Sigmoid colon (tissue), 7 donors: ENCODE results near the gene WBP1L. TPM values are rescaled to one million over a fixed set of nuclear protein-coding genes. Genes with fewer than 3 reads are reported as not detected.

ENCODE experiments used
- DNase-seq: peaks from one replicate; pipeline ENCODE4 v3.0.0-alpha.2; 2019
- H3K27ac ChIP-seq, 4 donors: fragments of 200-600 bp; sonication (generic); one replicate each; pipeline ENCODE4 v1.5.1; 2016 to 2019; ENCODE audit warnings: mild to moderate bottlenecking in 1 of 4
- H3K27me3 ChIP-seq, 3 donors: fragments of 200-600 bp; sonication (generic); one replicate each; pipeline ENCODE4 v1.5.1; 2019; ENCODE audit warnings: mild to moderate bottlenecking in 1 of 3
- H3K36me3 ChIP-seq, 4 donors: fragments of 200-600 bp; sonication (generic); one replicate each; pipeline ENCODE4 v1.5.1; 2016 to 2019
- H3K4me1 ChIP-seq, 4 donors: fragments of 200-600 bp; sonication (generic); one replicate each; pipeline ENCODE4 v1.5.1; 2017 to 2019
- H3K4me3 ChIP-seq, 4 donors: fragments of 200-600 bp; sonication (generic); one replicate each; pipeline ENCODE4 v1.5.1; 2017 to 2019; ENCODE audit warnings: mild to moderate bottlenecking in 2 of 4, moderate library complexity in 1 of 4
- H3K9me3 ChIP-seq, 4 donors: fragments of 200-600 bp in 3 of 4; sonication (generic) in 3 of 4; one replicate each; pipeline versions ENCODE4 v1.5.1 to v1.6.1; 2013 to 2019
- EP300 ChIP-seq, 4 donors: sonication (generic); formaldehyde crosslinking; IDR thresholded peaks; one replicate each; pipeline ENCODE4 v1.6.1; 2017; ENCODE audit warnings: antibody characterized with exemption in 4 of 4
- POLR2A ChIP-seq, 2 donors: fragments of 450-650 bp; IDR thresholded peaks; one replicate each; pipeline ENCODE4 v1.6.1; 2016; ENCODE audit warnings: antibody characterized with exemption in 2 of 2, mild to moderate bottlenecking in 2 of 2, moderate library complexity in 2 of 2
- POLR2AphosphoS5 ChIP-seq, 4 donors: sonication (generic); formaldehyde crosslinking; IDR thresholded peaks; one replicate each; pipeline ENCODE4 v1.6.1; 2017; ENCODE audit warnings: antibody characterized with exemption in 4 of 4
- WGBS, 2 donors: extraction: QIAGEN DNeasy Blood & Tissue Kit; methylation state at CpG; one replicate each; pipeline ENCODE4 v1.1.7; 2013; 5-methylcytosine and 5-hydroxymethylcytosine counted together
- intact Hi-C: fragments of 100-400 bp; cut with DNase I; formaldehyde crosslinking; loops from one replicate; pipeline ENCODE4 v1.15.1; 2023
- polyA plus RNA-seq, 3 donors: library from polyadenylated mRNA; stranded (reverse); fragments of 200-250 nt; gene quantifications; one replicate each; pipeline ENCODE4 v1.2.3, GENCODE V29; 2013
- total RNA-seq, 4 donors: library from RNA; depleted of rRNA; stranded (reverse); fragments of >200 nt; gene quantifications; one replicate each; pipeline ENCODE4 v1.1.0, GENCODE V29; 2016
- TF ChIP-seq, protein P1 (sequence below), 4 experiments: fragments of 450-650 bp in 3 of 4; fragments of 200-600 bp in 1 of 4; IDR thresholded peaks; one replicate each; pipeline ENCODE4 v1.5.1; 2016 to 2019; ENCODE audit warnings: antibody characterized with exemption in 4 of 4, mild to moderate bottlenecking in 3 of 4, moderate library complexity in 2 of 4
- donor health status: healthy with polysubstance abuse.
- donor health status: Bipolar disorder and iron deficiency.
- donor health status: healthy.

The WBP1L gene
- total and polyA plus RNA-seq, 7 donors, result 22.9 to 148 (median 83.8) TPM

DNA sequence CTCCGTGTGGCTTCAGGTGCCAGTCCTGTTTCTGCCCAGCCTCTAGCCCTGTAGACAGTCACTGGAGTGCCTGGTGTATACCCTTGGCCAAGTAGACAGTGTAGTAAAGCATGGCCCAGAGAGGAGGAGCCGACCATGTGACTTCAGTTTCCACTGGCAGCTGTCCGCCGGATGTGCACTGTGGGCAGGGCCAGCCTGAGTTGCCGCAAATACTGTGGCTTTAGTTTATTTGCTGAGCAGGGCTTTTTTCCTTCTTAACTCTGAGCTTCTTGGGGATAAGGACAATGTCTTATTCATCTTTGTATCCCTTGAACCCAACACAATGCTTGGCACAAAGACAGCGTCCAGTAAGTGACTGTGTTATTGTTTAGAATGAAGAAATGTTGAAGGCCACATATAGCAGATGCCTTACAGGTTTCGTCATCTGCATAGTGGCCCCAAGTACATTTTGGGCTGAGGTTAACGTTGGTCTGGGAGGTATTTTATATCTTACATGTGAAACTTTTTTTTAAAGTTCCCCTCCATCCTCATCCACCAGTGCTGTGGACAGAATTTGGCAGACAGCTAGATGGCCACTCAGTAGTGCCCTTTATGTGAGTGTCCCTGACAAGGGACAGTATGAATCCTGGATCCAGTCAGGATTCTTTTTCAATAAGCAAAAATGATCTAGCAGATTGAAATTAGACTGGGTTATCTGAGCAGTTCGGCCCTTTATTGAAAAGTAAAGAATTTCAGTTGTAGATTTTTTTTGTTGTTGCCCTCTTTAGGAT is 52.8 kb downstream of the WBP1L start:
- TF ChIP-seq POLR2AphosphoS5 (IDR thresholded peaks at IDR 0.05) (peak; percentile 70 to 91 (median 77)), EP300 (IDR thresholded peaks at IDR 0.05) (peak in 1 of 4 donors; percentile 72), POLR2A (IDR thresholded peaks at IDR 0.05) (peak in 1 of 2 donors; percentile 38)
- TF ChIP-seq, protein P1, sequence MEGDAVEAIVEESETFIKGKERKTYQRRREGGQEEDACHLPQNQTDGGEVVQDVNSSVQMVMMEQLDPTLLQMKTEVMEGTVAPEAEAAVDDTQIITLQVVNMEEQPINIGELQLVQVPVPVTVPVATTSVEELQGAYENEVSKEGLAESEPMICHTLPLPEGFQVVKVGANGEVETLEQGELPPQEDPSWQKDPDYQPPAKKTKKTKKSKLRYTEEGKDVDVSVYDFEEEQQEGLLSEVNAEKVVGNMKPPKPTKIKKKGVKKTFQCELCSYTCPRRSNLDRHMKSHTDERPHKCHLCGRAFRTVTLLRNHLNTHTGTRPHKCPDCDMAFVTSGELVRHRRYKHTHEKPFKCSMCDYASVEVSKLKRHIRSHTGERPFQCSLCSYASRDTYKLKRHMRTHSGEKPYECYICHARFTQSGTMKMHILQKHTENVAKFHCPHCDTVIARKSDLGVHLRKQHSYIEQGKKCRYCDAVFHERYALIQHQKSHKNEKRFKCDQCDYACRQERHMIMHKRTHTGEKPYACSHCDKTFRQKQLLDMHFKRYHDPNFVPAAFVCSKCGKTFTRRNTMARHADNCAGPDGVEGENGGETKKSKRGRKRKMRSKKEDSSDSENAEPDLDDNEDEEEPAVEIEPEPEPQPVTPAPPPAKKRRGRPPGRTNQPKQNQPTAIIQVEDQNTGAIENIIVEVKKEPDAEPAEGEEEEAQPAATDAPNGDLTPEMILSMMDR (IDR thresholded peaks at IDR 0.05), result no peak
- H3K4me3 ChIP-seq, result no peak overlapping the region
- H3K9me3 ChIP-seq, result no peaks in the 10 kb centered on the region
- peaks cover 0 to 100% (median 91%) of the 10 kb centered on the region in 4 donors for H3K4me1 ChIP-seq
- WGBS, 2 donors, result 33 to 43% methylated on average over 9 of the region's 9 CpGs
- peak overlapping the region; percentile 59 to 90 (median 82) for H3K27ac ChIP-seq
- intact Hi-C loops, result no loop called here
- H3K36me3 ChIP-seq, result peaks cover 6 to 19% (median 11%) of the 10 kb centered on the region in 4 donors
- no peaks in the 10 kb centered on the region for H3K27me3 ChIP-seq
- peak; percentile 96 for DNase-seq

DNA sequence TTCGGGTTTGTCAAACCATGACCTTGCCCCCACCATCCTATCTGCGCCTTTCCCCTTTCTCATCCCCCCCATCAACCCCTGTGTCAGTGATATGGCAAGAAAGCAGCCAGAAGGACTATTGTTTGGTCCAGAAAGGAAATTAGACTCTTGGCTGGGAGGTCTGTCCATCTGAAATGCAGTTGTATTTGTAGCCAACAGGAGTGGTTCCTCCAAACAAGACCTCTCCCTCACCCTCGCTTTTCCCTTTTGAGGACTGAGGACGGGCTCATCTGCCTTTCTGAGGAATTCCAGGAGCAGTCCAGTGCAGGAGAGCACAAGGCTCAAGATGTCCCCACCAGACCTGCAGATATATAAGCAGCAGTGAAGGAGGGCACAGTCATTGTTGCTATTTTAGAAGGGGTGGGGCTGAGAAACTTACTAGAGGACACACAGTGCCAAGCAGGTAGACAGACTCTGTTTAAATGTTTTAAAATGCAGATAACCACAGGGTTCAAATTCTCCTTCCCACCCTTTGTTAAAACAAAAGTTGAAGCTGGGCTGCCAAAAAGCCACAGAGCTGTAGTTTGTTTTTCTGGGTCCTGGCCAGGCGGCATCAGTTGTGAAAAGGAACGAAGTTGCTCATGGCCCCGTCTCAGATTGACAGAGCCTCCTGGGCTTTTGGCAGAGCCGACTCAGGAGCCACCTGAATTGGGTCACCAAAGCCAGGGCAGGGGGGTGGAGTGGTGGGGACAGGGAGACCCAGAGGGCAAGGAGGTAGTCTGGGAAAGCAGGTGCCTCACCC is 56.1 kb downstream of the WBP1L start:
- no peak for TF ChIP-seq POLR2A (IDR thresholded peaks at IDR 0.05)
- peak in 2 of 4 donors; percentile 14 to 23 for TF ChIP-seq POLR2AphosphoS5 (IDR thresholded peaks at IDR 0.05)
- H3K9me3 ChIP-seq, result no peaks in the 10 kb centered on the region
- peak; percentile 79 for DNase-seq
- H3K4me1 ChIP-seq, result peaks cover 0 to 88% (median 83%) of the 10 kb centered on the region in 4 donors
- H3K27ac ChIP-seq, result peak overlapping the region; percentile 79 to 90 (median 86)
- peaks cover 6 to 19% (median 12%) of the 10 kb centered on the region in 4 donors for H3K36me3 ChIP-seq
- 73 to 81% methylated on average over 8 of the region's 8 CpGs for WGBS, 2 donors
- no peak overlapping the region for H3K4me3 ChIP-seq
- no peaks in the 10 kb centered on the region for H3K27me3 ChIP-seq
- intact Hi-C loops, result loop anchor here (2.0 to 5.0 kb wide), 3 partner anchors 17 to 58 kb away; partner anchors contain the start of gene WBP1L

DNA sequence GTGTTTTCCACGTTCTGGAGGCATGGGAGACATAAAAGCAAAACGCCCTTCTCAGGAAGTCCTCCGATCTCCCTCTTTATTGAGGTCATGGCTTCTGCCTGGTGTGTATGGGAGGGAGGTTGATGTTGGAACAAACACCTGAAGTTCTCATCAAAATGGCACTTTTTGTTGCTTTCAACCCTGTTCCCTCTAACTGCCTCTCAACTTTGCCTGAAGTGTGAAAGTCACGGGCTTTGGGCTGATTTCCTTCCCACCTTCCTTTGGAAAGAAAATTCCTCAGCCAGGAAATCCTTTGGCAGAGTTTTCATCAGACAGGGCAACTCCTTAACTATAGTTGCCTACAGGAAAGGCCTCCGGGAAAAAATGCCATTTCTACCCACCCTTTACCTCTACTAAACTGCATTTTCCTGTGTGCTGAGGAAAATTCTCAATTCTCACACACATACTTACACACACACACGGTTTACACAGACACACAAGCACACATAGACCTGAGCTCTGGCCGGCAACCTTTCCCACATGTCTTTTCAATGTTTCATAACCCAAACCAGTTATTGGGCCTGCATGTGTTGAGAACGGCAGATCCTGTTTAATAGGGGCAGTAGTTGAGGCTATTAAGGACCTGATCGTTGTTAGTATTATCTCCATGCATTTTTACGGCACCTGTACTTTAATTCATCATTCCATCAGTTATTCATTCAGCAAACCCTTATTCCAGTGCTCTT is 57.0 kb downstream of the WBP1L start:
- peak overlapping the region; percentile 79 to 90 (median 86) for H3K27ac ChIP-seq
- H3K4me3 ChIP-seq, result no peak overlapping the region
- TF ChIP-seq POLR2AphosphoS5 (IDR thresholded peaks at IDR 0.05), result no peak
- TF ChIP-seq, protein P1 (IDR thresholded peaks at IDR 0.05), result no peak
- H3K4me1 ChIP-seq, result peaks cover 0 to 79% (median 74%) of the 10 kb centered on the region in 4 donors
- peaks cover 6 to 19% (median 12%) of the 10 kb centered on the region in 4 donors for H3K36me3 ChIP-seq
- H3K27me3 ChIP-seq, result no peaks in the 10 kb centered on the region
- intact Hi-C loops, result loop anchor here (2.0 to 5.0 kb wide), 3 partner anchors 18 to 58 kb away; partner anchors contain the start of gene WBP1L
- WGBS, 2 donors, result 86 to 89% methylated on average over 10 of the region's 10 CpGs
- no peaks in the 10 kb centered on the region for H3K9me3 ChIP-seq
- DNase-seq, result no peak

DNA sequence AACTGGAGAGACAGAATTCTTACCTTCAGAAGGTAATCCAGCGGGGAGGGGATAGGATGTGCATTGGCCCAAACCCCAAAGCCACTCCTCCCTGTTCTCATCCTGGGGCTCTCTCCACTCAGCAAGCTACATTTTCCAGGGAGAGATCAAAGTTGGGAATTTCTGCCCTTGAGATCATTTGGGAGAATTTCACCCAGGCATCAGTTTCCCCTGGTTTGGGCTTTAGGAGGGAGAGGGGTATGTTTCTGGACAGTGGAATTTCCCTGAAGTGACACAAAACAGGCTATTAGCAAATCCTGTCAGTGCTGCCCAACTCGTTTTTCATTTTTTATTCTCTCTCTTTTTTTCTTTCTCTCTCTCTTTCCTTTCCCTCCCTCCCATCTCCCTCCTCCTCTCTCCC is 57.7 kb downstream of the WBP1L start:
- peak overlapping the region; percentile 79 to 90 (median 86) for H3K27ac ChIP-seq
- 52 to 70% methylated on average over 2 of the region's 2 CpGs for WGBS, 2 donors
- peaks cover 0 to 78% (median 69%) of the 10 kb centered on the region in 4 donors for H3K4me1 ChIP-seq
- DNase-seq, result no peak
- no peaks in the 10 kb centered on the region for H3K27me3 ChIP-seq
- H3K9me3 ChIP-seq, result no peaks in the 10 kb centered on the region
- intact Hi-C loops, result loop anchor here (2.0 to 5.0 kb wide), 3 partner anchors 19 to 59 kb away; partner anchors contain the start of gene WBP1L
- peaks cover 6 to 25% (median 12%) of the 10 kb centered on the region in 4 donors for H3K36me3 ChIP-seq
- no peak overlapping the region for H3K4me3 ChIP-seq
- TF ChIP-seq, protein P1 (IDR thresholded peaks at IDR 0.05), result no peak
- TF ChIP-seq POLR2AphosphoS5 (IDR thresholded peaks at IDR 0.05) (peak in 2 of 4 donors; percentile 29 to 56), POLR2A (IDR thresholded peaks at IDR 0.05) (no peak), EP300 (IDR thresholded peaks at IDR 0.05) (peak in 1 of 4 donors; percentile 12)
